ENCODE data around the gene SULT1E1. TPM values are rescaled to one million over a fixed set of nuclear protein-coding genes. Genes with fewer than 3 reads are reported as not detected.

The SULT1E1 gene
- total RNA-seq, 1 donor from 2014 or later, result not detected

DNA sequence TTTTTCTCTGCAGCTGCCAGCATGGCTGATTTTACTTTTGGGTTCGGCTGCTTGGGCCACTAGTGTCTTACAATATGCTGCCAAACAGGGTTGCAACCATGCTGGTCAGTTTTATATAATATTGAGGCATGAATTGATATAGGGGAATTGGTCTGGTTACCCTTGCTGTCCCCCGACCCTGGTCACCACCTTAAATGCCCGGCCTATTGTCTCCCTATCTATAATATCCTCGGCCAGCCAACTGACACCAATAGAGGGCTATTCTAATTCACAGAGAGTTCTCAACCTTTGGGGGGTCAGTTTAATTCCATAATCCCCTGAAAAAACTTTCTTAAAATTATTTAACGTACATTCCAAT, 28.7 kb downstream of the SULT1E1 start:
- no peaks in the 10 kb centered on the region for H3K36me3 Mint-ChIP-seq
- Histone ChIP-seq H3K4me3 (no peak overlapping the region), H4K20me1 (ENCODE audit: low read depth) (no peaks in the 10 kb centered on the region), H3K4me1 (no peaks in the 10 kb centered on the region), H2AFZ (replicated peaks) (peak overlapping the region; percentile 12), H3K79me2 (ENCODE audit: low read depth) (no peaks in the 10 kb centered on the region), H3K9ac (no peak overlapping the region), H3K36me3 (no peaks in the 10 kb centered on the region), H3F3A (ENCODE audit: low read depth) (no peaks in the 10 kb centered on the region), H3K27ac (no peak overlapping the region), H3K9me3 (ENCODE audit: low read depth) (no peaks in the 10 kb centered on the region), H3K27me3 (no peaks in the 10 kb centered on the region), H3K4me2 (no peak overlapping the region)
- H3K27me3 Mint-ChIP-seq (ENCODE audit: insufficient read depth, low read depth), result no peaks in the 10 kb centered on the region
- DNase-seq (ENCODE audit: low spot score), result no peak
- H3K4me1 Mint-ChIP-seq, result no peaks in the 10 kb centered on the region
- no peak for TF ChIP-seq EZH2phosphoT487 (IDR thresholded peaks at IDR 0.05)
- TF ChIP-seq EZH2 (IDR thresholded peaks at IDR 0.05), result no peak
- TF ChIP-seq, protein P1, sequence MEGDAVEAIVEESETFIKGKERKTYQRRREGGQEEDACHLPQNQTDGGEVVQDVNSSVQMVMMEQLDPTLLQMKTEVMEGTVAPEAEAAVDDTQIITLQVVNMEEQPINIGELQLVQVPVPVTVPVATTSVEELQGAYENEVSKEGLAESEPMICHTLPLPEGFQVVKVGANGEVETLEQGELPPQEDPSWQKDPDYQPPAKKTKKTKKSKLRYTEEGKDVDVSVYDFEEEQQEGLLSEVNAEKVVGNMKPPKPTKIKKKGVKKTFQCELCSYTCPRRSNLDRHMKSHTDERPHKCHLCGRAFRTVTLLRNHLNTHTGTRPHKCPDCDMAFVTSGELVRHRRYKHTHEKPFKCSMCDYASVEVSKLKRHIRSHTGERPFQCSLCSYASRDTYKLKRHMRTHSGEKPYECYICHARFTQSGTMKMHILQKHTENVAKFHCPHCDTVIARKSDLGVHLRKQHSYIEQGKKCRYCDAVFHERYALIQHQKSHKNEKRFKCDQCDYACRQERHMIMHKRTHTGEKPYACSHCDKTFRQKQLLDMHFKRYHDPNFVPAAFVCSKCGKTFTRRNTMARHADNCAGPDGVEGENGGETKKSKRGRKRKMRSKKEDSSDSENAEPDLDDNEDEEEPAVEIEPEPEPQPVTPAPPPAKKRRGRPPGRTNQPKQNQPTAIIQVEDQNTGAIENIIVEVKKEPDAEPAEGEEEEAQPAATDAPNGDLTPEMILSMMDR (IDR thresholded peaks at IDR 0.05), result no peak
- H3K27ac Mint-ChIP-seq, result no peak overlapping the region
- H3K4me3 Mint-ChIP-seq, result no peak overlapping the region
- H3K9me3 Mint-ChIP-seq, result no peaks in the 10 kb centered on the region

DNA sequence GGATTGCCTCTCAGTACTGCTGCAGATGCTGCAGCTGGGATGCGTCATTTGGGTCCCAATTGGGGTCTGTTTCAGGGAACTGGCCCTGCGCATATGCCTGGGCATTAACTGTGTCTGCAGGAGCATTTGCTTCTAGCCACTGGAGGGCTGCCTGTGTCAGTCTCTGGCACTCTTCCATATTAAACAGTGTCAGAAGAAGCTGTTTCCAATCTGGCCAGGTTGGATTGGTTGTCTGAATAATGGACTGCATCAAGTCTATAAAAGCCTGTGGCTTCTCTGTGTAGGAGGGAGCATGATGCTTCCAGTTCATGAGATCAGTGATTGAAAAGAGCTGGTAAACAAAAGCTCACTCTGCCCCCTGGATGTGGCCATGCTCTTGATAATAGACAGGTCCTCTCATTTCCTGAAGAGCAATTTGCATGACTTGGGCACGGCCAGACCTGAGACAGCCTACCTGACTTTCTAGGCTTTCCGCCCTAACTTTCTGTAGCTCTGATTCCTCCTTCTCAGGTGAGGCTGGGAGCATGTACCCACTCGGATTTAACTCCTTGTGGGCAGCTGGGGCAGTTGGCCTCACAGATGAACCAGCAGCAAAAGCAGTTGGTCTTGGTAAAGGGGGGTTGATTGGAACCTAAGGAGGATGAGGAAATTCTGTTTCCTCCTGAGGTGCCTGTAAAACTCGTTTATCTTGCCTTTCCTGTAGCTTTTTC, 29.2 kb downstream of the SULT1E1 start:
- Mint-ChIP-seq H3K36me3 (no peaks in the 10 kb centered on the region), H3K9me3 (no peaks in the 10 kb centered on the region), H3K27me3 (ENCODE audit: insufficient read depth, low read depth) (no peaks in the 10 kb centered on the region), H3K4me3 (no peak overlapping the region), H3K4me1 (no peaks in the 10 kb centered on the region), H3K27ac (no peak overlapping the region)
- TF ChIP-seq EZH2phosphoT487 (IDR thresholded peaks at IDR 0.05), result no peak
- TF ChIP-seq, protein P1 (IDR thresholded peaks at IDR 0.05), result no peak
- TF ChIP-seq EZH2 (IDR thresholded peaks at IDR 0.05), result no peak
- H3K27me3 ChIP-seq, result no peaks in the 10 kb centered on the region
- DNase-seq (ENCODE audit: low spot score), result no peak
- H2AFZ ChIP-seq (replicated peaks), result peak overlapping the region; percentile 12
- no peaks in the 10 kb centered on the region for H4K20me1 ChIP-seq (ENCODE audit: low read depth)
- no peaks in the 10 kb centered on the region for H3K79me2 ChIP-seq (ENCODE audit: low read depth)
- H3K4me1 ChIP-seq, result no peaks in the 10 kb centered on the region
- H3K27ac ChIP-seq, result no peak overlapping the region
- no peaks in the 10 kb centered on the region for H3F3A ChIP-seq (ENCODE audit: low read depth)
- H3K36me3 ChIP-seq, result no peaks in the 10 kb centered on the region
- H3K9ac ChIP-seq, result no peak overlapping the region
- H3K4me3 ChIP-seq, result no peak overlapping the region
- no peaks in the 10 kb centered on the region for H3K9me3 ChIP-seq (ENCODE audit: low read depth)
- no peak overlapping the region for H3K4me2 ChIP-seq

DNA sequence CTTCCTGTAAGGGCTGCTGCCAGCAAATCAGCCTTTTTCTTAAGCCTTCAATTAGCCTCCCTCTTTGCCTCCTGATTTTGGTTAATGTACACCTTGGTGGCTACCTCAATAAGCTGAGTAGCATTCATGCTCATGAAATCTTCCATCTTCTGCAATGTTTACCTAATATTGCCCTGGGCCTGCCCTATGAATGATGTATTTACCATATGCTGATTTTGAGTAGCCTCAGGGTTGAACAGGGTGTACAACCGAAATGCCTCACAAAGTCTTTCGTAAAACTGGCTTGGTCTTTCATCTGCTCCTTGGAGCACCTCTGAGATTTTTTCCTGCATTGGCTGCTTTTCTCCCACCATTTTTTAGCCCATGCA, 29.8 kb downstream of the SULT1E1 start:
- no peak overlapping the region for H3K4me2 ChIP-seq
- no peaks in the 10 kb centered on the region for H3K36me3 ChIP-seq
- Mint-ChIP-seq H3K9me3 (no peaks in the 10 kb centered on the region), H3K4me3 (no peak overlapping the region), H3K4me1 (no peaks in the 10 kb centered on the region), H3K27ac (no peak overlapping the region), H3K27me3 (ENCODE audit: insufficient read depth, low read depth) (no peaks in the 10 kb centered on the region), H3K36me3 (no peaks in the 10 kb centered on the region)
- no peak overlapping the region for H3K27ac ChIP-seq
- no peaks in the 10 kb centered on the region for H3K27me3 ChIP-seq
- no peaks in the 10 kb centered on the region for H3K4me1 ChIP-seq
- no peaks in the 10 kb centered on the region for H3K79me2 ChIP-seq (ENCODE audit: low read depth)
- H4K20me1 ChIP-seq (ENCODE audit: low read depth), result no peaks in the 10 kb centered on the region
- peak overlapping the region; percentile 12 for H2AFZ ChIP-seq (replicated peaks)
- DNase-seq (ENCODE audit: low spot score), result no peak
- H3K4me3 ChIP-seq, result no peak overlapping the region
- no peaks in the 10 kb centered on the region for H3F3A ChIP-seq (ENCODE audit: low read depth)
- H3K9me3 ChIP-seq (ENCODE audit: low read depth), result no peaks in the 10 kb centered on the region
- H3K9ac ChIP-seq, result no peak overlapping the region
- TF ChIP-seq EZH2phosphoT487 (IDR thresholded peaks at IDR 0.05) (no peak), EZH2 (IDR thresholded peaks at IDR 0.05) (no peak)
- TF ChIP-seq, protein P1 (IDR thresholded peaks at IDR 0.05), result no peak
